ENCODE results near the gene FCRL6.

FCRL6 gene

GRCh38 chr1:159864262-159864661 lies 62.1 kb downstream of the FCRL6 start:
- no peak for DNase-seq (ENCODE audit: low spot score)
